ENCODE data around the gene VSIR.

VSIR gene

GRCh38 chr10:71739358-71739900 is 33.9 kb downstream of the VSIR start:
- DNase-seq = no peak
- in situ Hi-C loops (cut with MboI; ENCODE audit: low pct_unique_long_range_greater_than_20kb, low sequenced_read_pairs) = no loop called here

DNA sequence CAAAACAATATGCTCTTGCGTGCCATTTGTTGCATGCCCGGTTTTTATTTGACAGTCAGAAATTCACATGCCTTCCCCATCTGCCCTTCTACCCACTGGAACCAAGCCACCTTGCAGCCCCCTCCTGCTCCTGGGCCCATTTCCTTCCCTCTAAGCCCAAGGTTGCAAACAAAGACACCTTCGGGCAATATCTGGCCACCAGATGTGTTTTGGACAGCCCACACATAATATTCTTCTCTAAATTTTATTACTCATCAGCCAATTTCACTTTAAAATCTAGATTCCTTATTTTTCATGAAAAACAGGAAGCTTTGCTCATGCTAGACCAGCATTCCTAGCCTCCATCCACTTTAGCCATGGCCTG is 35.5 kb downstream of the VSIR start:
- DNase-seq = peak; percentile 52
- in situ Hi-C loops (cut with MboI; ENCODE audit: low pct_unique_long_range_greater_than_20kb, low sequenced_read_pairs) = no loop called here

DNA sequence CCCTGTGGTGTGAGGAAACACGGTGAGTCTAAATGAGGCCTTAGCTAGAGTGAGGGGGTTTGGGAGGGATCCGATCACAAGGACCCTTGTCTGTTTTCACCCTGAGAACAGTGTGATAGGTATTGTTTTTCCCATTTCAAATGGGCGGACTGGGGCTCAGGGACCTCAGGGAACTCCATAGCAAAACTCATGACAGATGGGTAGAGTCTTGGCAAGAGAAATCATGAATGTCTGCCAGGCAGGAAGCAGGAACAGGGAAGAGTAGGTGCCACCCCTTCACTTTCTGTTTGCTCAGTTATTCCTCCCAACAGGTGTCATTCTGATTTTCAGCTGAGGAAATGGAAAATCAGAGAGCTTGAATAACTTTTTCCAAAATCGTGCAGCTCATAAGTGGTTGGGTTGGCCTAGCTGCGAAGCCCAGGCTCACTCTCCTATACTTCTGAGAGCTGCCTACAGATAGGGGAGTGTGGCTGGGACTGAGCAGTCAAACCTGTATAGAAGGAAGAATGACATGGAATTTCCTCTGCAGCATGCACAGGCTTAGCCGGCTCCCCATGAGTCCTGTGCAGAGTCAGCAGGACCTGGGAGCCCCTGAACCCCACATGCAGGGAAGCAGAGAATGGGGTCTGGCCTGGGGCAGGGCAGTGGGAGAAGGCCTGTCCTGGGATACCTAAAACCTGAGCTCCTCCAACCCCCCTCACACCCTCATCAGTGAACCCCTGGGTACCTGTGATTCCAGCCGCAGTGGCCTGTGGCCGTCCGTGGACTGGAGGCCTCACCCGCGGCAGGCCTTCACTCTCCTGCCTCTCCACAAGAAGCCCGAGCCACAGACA is 36.1 kb downstream of the VSIR start:
- no peak for DNase-seq
- in situ Hi-C loops (cut with MboI; ENCODE audit: low pct_unique_long_range_greater_than_20kb, low sequenced_read_pairs) = no loop called here

GRCh38 chr10:71736570-71736952 is 36.8 kb downstream of the VSIR start:
- in situ Hi-C loops (cut with MboI; ENCODE audit: low pct_unique_long_range_greater_than_20kb, low sequenced_read_pairs) = no loop called here
- no peak for DNase-seq

GRCh38 chr10:71735709-71736569 is 37.4 kb downstream of the VSIR start:
- DNase-seq = no peak

GRCh38 chr10:71734797-71735196 is 38.5 kb downstream of the VSIR start:
- in situ Hi-C loops (cut with MboI; ENCODE audit: low pct_unique_long_range_greater_than_20kb, low sequenced_read_pairs) = no loop called here
- DNase-seq = no peak

More at GRCh38 chr10:71735709-71736569, 37.4 kb downstream of the VSIR start:
- in situ Hi-C loops (cut with MboI; ENCODE audit: low pct_unique_long_range_greater_than_20kb, low sequenced_read_pairs) = no loop called here

DNA sequence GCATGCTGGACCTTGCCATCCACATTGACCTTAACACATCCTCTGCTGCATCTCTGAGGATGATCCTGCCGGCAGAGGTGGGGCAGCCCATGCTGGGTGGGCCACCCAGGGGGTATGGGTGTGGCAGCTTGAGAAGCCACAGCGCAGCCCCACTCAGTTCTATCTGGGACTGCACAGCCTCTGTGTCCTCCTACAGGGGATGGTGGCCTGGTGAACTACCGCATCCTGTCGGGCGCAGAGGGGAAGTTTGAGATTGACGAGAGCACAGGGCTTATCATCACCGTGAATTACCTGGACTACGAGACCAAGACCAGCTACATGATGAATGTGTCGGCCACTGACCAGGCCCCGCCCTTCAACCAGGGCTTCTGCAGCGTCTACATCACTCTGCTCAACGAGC is 41.5 kb downstream of the VSIR start:
- in situ Hi-C loops (cut with MboI; ENCODE audit: low pct_unique_long_range_greater_than_20kb, low sequenced_read_pairs) = no loop called here
- no peak for DNase-seq

GRCh38 chr10:71729161-71729636 is 44.1 kb downstream of the VSIR start:
- in situ Hi-C loops (cut with MboI; ENCODE audit: low pct_unique_long_range_greater_than_20kb, low sequenced_read_pairs) = no loop called here
- peak; percentile 64 for DNase-seq

DNA sequence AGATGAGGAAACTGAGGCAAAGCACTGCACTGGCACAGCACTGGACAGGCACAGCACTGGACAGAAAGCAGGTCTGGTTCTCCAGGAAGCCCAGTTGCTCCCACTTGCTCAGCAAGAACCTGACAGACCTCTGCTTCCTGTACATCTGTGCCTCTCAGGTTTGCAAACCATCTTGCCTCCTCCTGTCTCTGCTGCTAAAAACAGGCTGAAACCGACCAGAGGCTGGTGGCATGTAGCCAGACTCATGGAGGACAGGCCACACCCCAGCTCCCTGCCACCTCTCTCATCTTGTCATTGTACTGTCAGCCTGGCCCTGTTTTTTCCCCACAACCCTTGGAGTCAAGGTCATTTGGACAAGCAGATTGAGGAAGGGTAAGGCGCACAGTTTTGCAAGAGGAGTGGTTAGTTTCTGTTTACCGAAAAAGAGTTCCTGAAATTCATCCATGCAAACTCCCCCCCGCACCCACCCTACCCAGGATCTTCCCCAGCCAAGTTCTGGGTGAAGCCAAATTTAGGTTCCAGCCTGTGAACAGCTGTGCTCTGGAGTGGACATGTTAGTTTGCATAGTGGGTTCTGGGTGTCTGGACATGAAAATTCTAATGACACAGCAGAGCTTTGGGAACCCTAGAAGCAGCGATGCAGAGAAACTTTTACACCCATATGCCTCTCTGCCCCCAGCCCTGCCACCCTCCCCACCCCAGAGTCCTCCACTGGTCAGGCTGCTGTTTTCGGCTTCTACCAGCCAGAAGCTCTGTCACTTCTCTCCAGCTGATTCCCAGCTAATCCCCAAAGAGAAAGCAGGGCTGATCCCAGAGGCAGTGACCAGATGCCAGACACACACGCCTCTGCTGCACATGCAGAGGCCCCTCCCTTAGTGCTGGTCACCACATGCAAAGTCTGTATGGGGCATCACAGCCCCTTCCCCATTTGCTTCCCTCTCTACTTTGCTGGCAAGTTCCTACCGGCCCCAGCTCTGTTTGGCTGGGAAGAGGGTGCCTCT is 45.3 kb downstream of the VSIR start:
- peak; percentile 93 for DNase-seq
- in situ Hi-C loops (cut with MboI; ENCODE audit: low pct_unique_long_range_greater_than_20kb, low sequenced_read_pairs) = no loop called here

- in situ Hi-C loops (cut with MboI; ENCODE audit: low pct_unique_long_range_greater_than_20kb, low sequenced_read_pairs) = no loop called here
- peak; percentile 34 for DNase-seq
Measured at GRCh38 chr10:71727105-71727737, 46.1 kb downstream of the VSIR start.

DNA sequence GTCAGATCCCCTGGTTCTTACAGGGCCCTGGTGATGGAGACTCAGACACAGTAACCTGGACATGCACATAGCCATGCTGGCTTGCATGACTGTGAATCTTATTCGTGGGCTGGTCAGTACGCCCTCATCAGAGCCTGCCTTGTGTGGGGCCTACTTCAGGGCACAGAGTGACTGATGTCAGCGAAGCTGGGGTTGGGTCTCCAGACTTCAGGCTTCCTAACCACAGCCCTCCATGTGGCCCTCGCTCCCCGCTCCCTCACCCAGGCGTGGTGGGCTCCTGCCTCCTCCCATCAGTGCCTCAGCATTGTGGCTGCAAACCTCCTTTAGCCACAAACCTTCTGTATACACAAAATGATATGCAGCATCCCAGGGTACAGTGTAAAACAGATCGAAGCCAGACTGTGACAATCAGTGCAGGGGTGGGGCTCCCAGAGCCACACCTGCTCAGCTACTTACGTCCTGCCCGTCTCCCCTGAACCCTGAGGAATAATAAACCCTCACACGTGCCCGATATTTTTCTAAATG is 46.7 kb downstream of the VSIR start:
- no peak for DNase-seq
- in situ Hi-C loops (cut with MboI; ENCODE audit: low pct_unique_long_range_greater_than_20kb, low sequenced_read_pairs) = no loop called here

GRCh38 chr10:71725998-71726579 is 47.2 kb downstream of the VSIR start:
- peak; percentile 40 for DNase-seq

DNA sequence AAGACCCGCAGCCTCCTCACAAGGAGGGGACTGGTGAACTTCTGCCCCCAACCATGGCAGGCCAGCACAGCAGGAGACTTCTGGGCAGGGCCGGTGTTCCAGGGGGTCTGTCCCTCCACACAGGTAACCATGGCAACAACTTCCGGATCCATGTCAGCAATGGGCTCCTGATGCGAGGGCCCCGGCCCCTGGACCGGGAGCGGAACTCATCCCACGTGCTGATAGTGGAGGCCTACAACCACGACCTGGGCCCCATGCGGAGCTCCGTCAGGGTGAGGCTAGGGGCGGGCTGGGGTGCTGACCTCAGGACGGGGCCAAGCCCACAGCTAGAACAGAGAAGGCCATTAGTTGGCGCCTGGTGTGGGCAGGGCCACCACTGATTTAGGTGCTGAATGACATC is 48.1 kb downstream of the VSIR start:
- in situ Hi-C loops (cut with MboI; ENCODE audit: low pct_unique_long_range_greater_than_20kb, low sequenced_read_pairs) = no loop called here

More at GRCh38 chr10:71725998-71726579, 47.2 kb downstream of the VSIR start:
- in situ Hi-C loops (cut with MboI; ENCODE audit: low pct_unique_long_range_greater_than_20kb, low sequenced_read_pairs) = no loop called here

GRCh38 chr10:71724539-71724938 is 48.8 kb downstream of the VSIR start:
- no peak for DNase-seq
- in situ Hi-C loops (cut with MboI; ENCODE audit: low pct_unique_long_range_greater_than_20kb, low sequenced_read_pairs) = no loop called here

More for the DNA sequence above, 48.1 kb downstream of the VSIR start:
- DNase-seq = no peak

DNA sequence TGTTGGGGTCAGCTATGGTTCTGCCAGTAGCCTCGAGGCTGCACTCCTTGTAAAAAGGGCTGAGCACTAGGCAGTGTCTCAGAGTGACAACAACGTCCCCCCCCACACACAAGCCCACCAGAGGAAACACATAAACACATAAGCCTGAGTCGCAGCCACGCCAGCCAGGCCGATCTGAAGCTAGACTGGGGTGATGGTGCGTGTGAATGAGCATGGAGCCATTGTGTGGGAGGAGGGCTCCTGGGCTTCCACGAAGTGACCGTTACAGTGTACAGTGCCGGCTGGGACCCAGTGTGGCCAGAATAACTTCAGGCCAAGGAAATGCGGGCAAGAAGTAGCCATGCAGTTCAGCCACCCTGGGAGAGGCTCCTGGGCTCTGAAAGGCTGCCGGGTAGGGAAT is 50.0 kb downstream of the VSIR start:
- in situ Hi-C loops (cut with MboI; ENCODE audit: low pct_unique_long_range_greater_than_20kb, low sequenced_read_pairs) = no loop called here
- DNase-seq = no peak

- no peak for DNase-seq
- in situ Hi-C loops (cut with MboI; ENCODE audit: low pct_unique_long_range_greater_than_20kb, low sequenced_read_pairs) = no loop called here
Measured at GRCh38 chr10:71722849-71723248, 50.5 kb downstream of the VSIR start.

GRCh38 chr10:71721313-71721712 is 52.0 kb downstream of the VSIR start:
- no peak for DNase-seq
- in situ Hi-C loops (cut with MboI; ENCODE audit: low pct_unique_long_range_greater_than_20kb, low sequenced_read_pairs) = no loop called here

- DNase-seq = no peak
- in situ Hi-C loops (cut with MboI; ENCODE audit: low pct_unique_long_range_greater_than_20kb, low sequenced_read_pairs) = no loop called here
Measured at GRCh38 chr10:71720288-71720687, 53.0 kb downstream of the VSIR start.

Measured in KBM-7 (cell line).